CD4-positive, alpha-beta T cell (primary cell): ENCODE results near the gene OGG1. TPM values are rescaled to one million over a fixed set of nuclear protein-coding genes. Genes with fewer than 3 reads are reported as not detected.

Source experiments
- ATAC-seq: fragments of 200-7000 bp; cut with Tn5 transposase; one replicate; pipeline ENCODE4 v1.10.0; 2022; ENCODE audit warnings: mild to moderate bottlenecking; ENCODE audit not compliant: poor library complexity
- CTCF ChIA-PET: fragments of 350-600 bp; sonication (Branson Sonifier 250); formaldehyde crosslinking; loops from one replicate; lab custom pipeline; 2021; ENCODE audit warnings: antibody characterized with exemption, inconsistent platforms; lab: Charles Lee
- POLR2A ChIA-PET: fragments of 350-600 bp; sonication (Branson Sonifier 250); formaldehyde crosslinking; loops from one replicate; lab custom pipeline; 2021; ENCODE audit warnings: antibody characterized with exemption, inconsistent platforms; lab: Charles Lee
- DNase-seq, 14 experiments: peaks; one replicate each; pipeline ENCODE4 v3.0.0-alpha.2; 2013 to 2020; ENCODE audit warnings: mixed read lengths in 2 of 14
- H3K27ac ChIP-seq, 2 donors: one replicate each; pipeline versions ENCODE4 v1.5.1 to v1.7.0; 2013; ENCODE audit warnings: low read length in 2 of 2, low read depth in 1 of 2, mild to moderate bottlenecking in 1 of 2
- H3K27me3 ChIP-seq, 2 experiments: 1 replicate in 1 of 2; 2 replicates in 1 of 2; pipeline versions ENCODE4 v1.6.1 to v1.7.0; 2013; ENCODE audit warnings: low read length in 2 of 2, control low read depth in 1 of 2, mild to moderate bottlenecking in 1 of 2, moderate library complexity in 1 of 2; ENCODE audit not compliant: insufficient read depth in 2 of 2, control insufficient read depth in 1 of 2
- H3K36me3 ChIP-seq: one replicate; pipeline ENCODE4 v1.6.1; 2013; ENCODE audit warnings: low read length, control low read depth; ENCODE audit not compliant: insufficient read depth
- H3K4me1 ChIP-seq: one replicate; pipeline ENCODE4 v1.6.1; 2013; ENCODE audit warnings: low read length, control low read depth; ENCODE audit not compliant: insufficient read depth
- H3K4me3 ChIP-seq: one replicate; pipeline ENCODE4 v1.5.1; 2013; ENCODE audit warnings: mild to moderate bottlenecking, low read length, moderate library complexity
- H3K9me3 ChIP-seq, 2 experiments: 1 replicate in 1 of 2; 2 replicates in 1 of 2; pipeline versions ENCODE4 v1.6.1 to v1.7.0; 2013; ENCODE audit warnings: low read length in 2 of 2, mild to moderate bottlenecking in 2 of 2, control low read depth in 1 of 2, moderate library complexity in 1 of 2; ENCODE audit not compliant: control insufficient read depth in 1 of 2, insufficient read depth in 1 of 2
- H3K27ac Mint-ChIP-seq: one replicate; pipeline ENCODE4 v1.8.0; 2020; ENCODE audit warnings: mixed read lengths
- H3K27me3 Mint-ChIP-seq: one replicate; pipeline ENCODE4 v1.8.0; 2021; ENCODE audit warnings: mixed read lengths
- H3K36me3 Mint-ChIP-seq: one replicate; pipeline ENCODE4 v1.8.0; 2021; ENCODE audit warnings: low read depth, mixed read lengths
- H3K4me1 Mint-ChIP-seq: one replicate; pipeline ENCODE4 v1.8.0; 2021; ENCODE audit warnings: low read depth, mixed read lengths
- H3K4me3 Mint-ChIP-seq: one replicate; pipeline ENCODE4 v1.8.0; 2020; ENCODE audit warnings: mild to moderate bottlenecking, mixed read lengths
- H3K9me3 Mint-ChIP-seq: one replicate; pipeline ENCODE4 v1.8.0; 2020; ENCODE audit warnings: mixed read lengths
- CTCF ChIP-seq: fragments of 200-600 bp; IDR thresholded peaks from one replicate; pipeline ENCODE4 v1.8.0; 2022; ENCODE audit warnings: antibody characterized with exemption, mild to moderate bottlenecking
- intact Hi-C, 2 experiments: fragments of 100-400 bp; cut with DNase I in 1 of 2; cut with micrococcal nuclease in 1 of 2; formaldehyde crosslinking; loops; one replicate each; pipeline versions ENCODE4 v1.15.1 to v1.9.0; 2023 to 2025; cut with DNase I, micrococcal nuclease
- total RNA-seq, 174 experiments: library from RNA in 2 of 174; stranded (reverse) in 2 of 174; gene quantifications; one replicate each; pipeline ENCODE4 v1.2.3 and lab custom pipeline; 2021 to 2026

Gene OGG1
- total RNA-seq, 2 experiments from 2014 or later: 7.1 to 8.9 TPM

GRCh38 chr3:9750556-9751411 lies 1.0 kb downstream of the OGG1 start:
- DNase-seq: no peak
- CTCF ChIA-PET: interaction anchor here (1.4 kb wide), 1 partner anchor 182 kb away, joined by 4 read pairs; no protein-coding TSS in a partner anchor
- peaks cover 77% of the 10 kb centered on the region for H3K36me3 Mint-ChIP-seq

GRCh38 chr3:9754678-9755077 lies 4.9 kb downstream of the OGG1 start:
- no peaks in the 10 kb centered on the region for H3K9me3 Mint-ChIP-seq
- H3K4me1 ChIP-seq: peaks cover 47% of the 10 kb centered on the region
- H3K4me3 Mint-ChIP-seq: peak overlapping the region; percentile 3
- no peak overlapping the region for H3K27ac ChIP-seq
- H3K27me3 Mint-ChIP-seq: no peaks in the 10 kb centered on the region
- ChIA-PET POLR2A (no interaction called here), CTCF (no interaction called here)
- no peaks in the 10 kb centered on the region for H3K9me3 ChIP-seq
- peaks cover 79% of the 10 kb centered on the region for H3K36me3 Mint-ChIP-seq
- intact Hi-C loops: no loop called here
- TF ChIP-seq CTCF: no peak
- ATAC-seq (no peak), DNase-seq (peak in 2 of 14 experiments; percentile 22 to 23)
- H3K4me1 Mint-ChIP-seq: peaks cover 44% of the 10 kb centered on the region
- no peak overlapping the region for H3K4me3 ChIP-seq
- no peaks in the 10 kb centered on the region for H3K27me3 ChIP-seq
- H3K36me3 ChIP-seq: peaks cover 59% of the 10 kb centered on the region
- peak overlapping the region; percentile 57 for H3K27ac Mint-ChIP-seq

More at GRCh38 chr3:9750556-9751411, 1.0 kb downstream of the OGG1 start:
- Mint-ChIP-seq H3K4me3 (peak overlapping the region; percentile 95), H3K27ac (peak overlapping the region; percentile 85), H3K9me3 (no peaks in the 10 kb centered on the region), H3K4me1 (peaks cover 51% of the 10 kb centered on the region), H3K27me3 (no peaks in the 10 kb centered on the region)
- no peak for TF ChIP-seq CTCF
- H3K36me3 ChIP-seq: peaks cover 49% of the 10 kb centered on the region
- intact Hi-C loops: loop anchor here (1.0 to 2.0 kb wide), 2 partner anchors 42 to 92 kb away; partner anchors contain the start of gene TADA3 (in 2 of the 2)
- peak overlapping the region; percentile 82 for H3K4me3 ChIP-seq
- POLR2A ChIA-PET: interaction anchor here (0.6 to 3.3 kb wide), 8 partner anchors 19 to 387 kb away, joined by 3 to 41 read pairs (median 6); partner anchors contain the start of genes ARPC4, BRPF1, MTMR14 and TADA3
- peak overlapping the region; percentile 69 to 74 for H3K27ac ChIP-seq
- H3K4me1 ChIP-seq: peaks cover 44% of the 10 kb centered on the region
- no peak for ATAC-seq
- no peaks in the 10 kb centered on the region for H3K27me3 ChIP-seq
- no peaks in the 10 kb centered on the region for H3K9me3 ChIP-seq

- H3K4me3 ChIP-seq: no peak overlapping the region
- no peaks in the 10 kb centered on the region for H3K9me3 Mint-ChIP-seq
- ChIA-PET CTCF (no interaction called here), POLR2A (interaction anchor here (0.6 kb wide), 1 partner anchor 22 kb away, joined by 3 read pairs; no protein-coding TSS in a partner anchor)
- H3K27me3 ChIP-seq: no peaks in the 10 kb centered on the region
- H3K36me3 ChIP-seq: peaks cover 64% of the 10 kb centered on the region
- H3K9me3 ChIP-seq: no peaks in the 10 kb centered on the region
- peaks cover 17% of the 10 kb centered on the region for H3K4me1 Mint-ChIP-seq
- no peak for TF ChIP-seq CTCF
- no peak for ATAC-seq
- H3K36me3 Mint-ChIP-seq: peaks cover 63% of the 10 kb centered on the region
- DNase-seq: no peak
- H3K4me1 ChIP-seq: peaks cover 24% of the 10 kb centered on the region
- no peaks in the 10 kb centered on the region for H3K27me3 Mint-ChIP-seq
- H3K27ac Mint-ChIP-seq: no peak overlapping the region
- no peak overlapping the region for H3K4me3 Mint-ChIP-seq
- intact Hi-C loops: no loop called here
- H3K27ac ChIP-seq: no peak overlapping the region
Measured at GRCh38 chr3:9757427-9757826, 7.7 kb downstream of the OGG1 start.
